HepG2 (cell line): ENCODE measurements around the gene ATP2C2. TPM values are rescaled to one million over a fixed set of nuclear protein-coding genes. Genes with fewer than 3 reads are reported as not detected.
A peak's percentile ranks its signal among the peaks of the same experiment; 100 is the strongest.

ENCODE experiments used
- AKAP8 ChIP-seq: sonication (generic); formaldehyde crosslinking; IDR thresholded peaks from 2 replicates; pipeline ENCODE4 v1.5.1; 2020; ENCODE audit warnings: mild to moderate bottlenecking, missing genetic modification reagents
- CENPT ChIP-seq: sonication (generic); formaldehyde crosslinking; IDR thresholded peaks from 2 replicates; pipeline ENCODE4 v1.8.0; 2022; ENCODE audit warnings: low read depth, mild to moderate bottlenecking, moderate library complexity, missing genetic modification reagents
- EED ChIP-seq: sonication (generic); formaldehyde crosslinking; IDR thresholded peaks from 2 replicates; pipeline ENCODE4 v1.5.0; 2020; ENCODE audit warnings: mild to moderate bottlenecking, missing genetic modification reagents
- KDM2A ChIP-seq: sonication (generic); formaldehyde crosslinking; IDR thresholded peaks from 2 replicates; pipeline ENCODE4 v1.4.0; 2020; ENCODE audit warnings: low read depth, missing genetic modification reagents, borderline replicate concordance
- MAF1 ChIP-seq: sonication (generic); formaldehyde crosslinking; IDR thresholded peaks from 2 replicates; pipeline ENCODE4 v1.5.0; 2020; ENCODE audit warnings: missing genetic modification reagents, borderline replicate concordance
- MIER2 ChIP-seq: IDR thresholded peaks from 2 replicates; pipeline ENCODE4 v1.6.1; 2016; ENCODE audit warnings: missing biosample characterization, missing genetic modification reagents
- NKX3-1 ChIP-seq: sonication (generic); formaldehyde crosslinking; IDR thresholded peaks from 2 replicates; pipeline ENCODE4 v1.5.0; 2020; ENCODE audit warnings: missing genetic modification reagents
- NR2F6 ChIP-seq, 2 experiments: IDR thresholded peaks; 2 replicates each; pipeline ENCODE4 v1.6.1; 2016; ENCODE audit warnings: antibody characterized with exemption in 1 of 2, mild to moderate bottlenecking in 1 of 2
- PITX1 ChIP-seq: sonication (generic); formaldehyde crosslinking; IDR thresholded peaks from 2 replicates; pipeline ENCODE4 v1.5.1; 2020; ENCODE audit warnings: mild to moderate bottlenecking, missing genetic modification reagents
- RFX1 ChIP-seq: fragments of 450-650 bp; IDR thresholded peaks from 2 replicates; pipeline ENCODE4 v1.6.1; 2017
- RFXAP ChIP-seq: sonication (generic); formaldehyde crosslinking; IDR thresholded peaks from 2 replicates; pipeline ENCODE4 v1.4.0; 2020; ENCODE audit warnings: missing genetic modification reagents, borderline replicate concordance
- SKI ChIP-seq: fragments of 450-650 bp; IDR thresholded peaks from one replicate; pipeline ENCODE4 v1.6.1; 2018; ENCODE audit warnings: mild to moderate bottlenecking; ENCODE audit not compliant: partially characterized antibody
- SP2 ChIP-seq: sonication (generic); formaldehyde crosslinking; IDR thresholded peaks from 2 replicates; pipeline ENCODE4 v1.5.1; 2020; ENCODE audit warnings: mild to moderate bottlenecking, missing genetic modification reagents
- TFE3 ChIP-seq: IDR thresholded peaks from 2 replicates; pipeline ENCODE4 v1.6.1; 2016
- TRIM24 ChIP-seq: sonication (generic); formaldehyde crosslinking; IDR thresholded peaks from 2 replicates; pipeline ENCODE4 v1.8.0; 2022; ENCODE audit warnings: mild to moderate bottlenecking, missing genetic modification reagents
- ZFP90 ChIP-seq: sonication (generic); formaldehyde crosslinking; IDR thresholded peaks from 2 replicates; pipeline ENCODE4 v1.8.0; 2022; ENCODE audit warnings: missing genetic modification reagents, mild to moderate bottlenecking, inconsistent platforms, borderline replicate concordance
- ZNF281 ChIP-seq: sonication (generic); formaldehyde crosslinking; IDR thresholded peaks from 2 replicates; pipeline ENCODE4 v1.4.0; 2020; ENCODE audit warnings: missing genetic modification reagents, borderline replicate concordance
- ZNF34 ChIP-seq: sonication (generic); formaldehyde crosslinking; IDR thresholded peaks from 2 replicates; pipeline ENCODE4 v1.4.0; 2020; ENCODE audit warnings: mild to moderate bottlenecking, missing genetic modification reagents, borderline replicate concordance
- ZNF484 ChIP-seq: sonication (generic); formaldehyde crosslinking; IDR thresholded peaks from 2 replicates; pipeline ENCODE4 v1.5.1; 2020; ENCODE audit warnings: mild to moderate bottlenecking, low read depth, missing genetic modification reagents, borderline replicate concordance
- ZNF562 ChIP-seq: sonication (generic); formaldehyde crosslinking; IDR thresholded peaks from 2 replicates; pipeline ENCODE4 v1.8.0; 2022; ENCODE audit warnings: missing genetic modification reagents, borderline replicate concordance
- ZNF704 ChIP-seq: sonication (generic); formaldehyde crosslinking; IDR thresholded peaks from 2 replicates; pipeline ENCODE4 v1.8.1; 2023; ENCODE audit warnings: mild to moderate bottlenecking, inconsistent platforms, moderate library complexity, missing genetic modification reagents, borderline replicate concordance
- ZNF724P ChIP-seq: sonication (generic); formaldehyde crosslinking; IDR thresholded peaks from 2 replicates; pipeline ENCODE4 v1.8.0; 2022; ENCODE audit warnings: missing genetic modification reagents, borderline replicate concordance
- ZNF879 ChIP-seq: sonication (generic); formaldehyde crosslinking; IDR thresholded peaks from 2 replicates; pipeline ENCODE4 v1.8.1; 2023; ENCODE audit warnings: missing genetic modification reagents
- ZSCAN31 ChIP-seq: sonication (generic); formaldehyde crosslinking; IDR thresholded peaks from 2 replicates; pipeline ENCODE4 v1.5.0; 2020; ENCODE audit warnings: low read depth, mild to moderate bottlenecking, missing genetic modification reagents
- ZZZ3 ChIP-seq: sonication (generic); formaldehyde crosslinking; IDR thresholded peaks from 2 replicates; pipeline ENCODE4 v1.4.0; 2020; ENCODE audit warnings: missing genetic modification reagents, mild to moderate bottlenecking, borderline replicate concordance
- polyA plus RNA-seq, 8 experiments: library from polyadenylated mRNA; depleted of rRNA in 3 of 8; stranded (reverse) in 7 of 8; unstranded in 1 of 8; fragments of >200 nt; fragmentation: Illumina TruSeq in 4 of 8; extraction: Trizol in 4 of 8; gene quantifications; 2 replicates each; pipeline versions ENCODE4 v1.2.1 to v1.2.3, GENCODE V29; 2011 to 2016; ENCODE audit warnings: low read depth in 4 of 8, missing spikeins in 1 of 8, mixed read lengths in 1 of 8; ENCODE audit not compliant: insufficient read depth in 1 of 8
- total RNA-seq, 5 experiments: library from RNA; depleted of rRNA; stranded (reverse); fragments of >200 nt; fragmentation: Illumina TruSeq; extraction: Trizol; gene quantifications; 2 replicates each; pipeline ENCODE4 v1.2.3, GENCODE V29; 2016; ENCODE audit warnings: low read depth in 1 of 5
- TF ChIP-seq, protein P1 (sequence below): IDR thresholded peaks from 2 replicates; pipeline ENCODE4 v1.6.1; 2016; ENCODE audit warnings: low read depth, borderline replicate concordance

ATP2C2 gene
- total and polyA plus RNA-seq, 2 of the 13 experiments (the other 11 are each of a cell fraction or from before 2014, with no cell fraction given): 0.07 TPM; not detected in 1

DNA sequence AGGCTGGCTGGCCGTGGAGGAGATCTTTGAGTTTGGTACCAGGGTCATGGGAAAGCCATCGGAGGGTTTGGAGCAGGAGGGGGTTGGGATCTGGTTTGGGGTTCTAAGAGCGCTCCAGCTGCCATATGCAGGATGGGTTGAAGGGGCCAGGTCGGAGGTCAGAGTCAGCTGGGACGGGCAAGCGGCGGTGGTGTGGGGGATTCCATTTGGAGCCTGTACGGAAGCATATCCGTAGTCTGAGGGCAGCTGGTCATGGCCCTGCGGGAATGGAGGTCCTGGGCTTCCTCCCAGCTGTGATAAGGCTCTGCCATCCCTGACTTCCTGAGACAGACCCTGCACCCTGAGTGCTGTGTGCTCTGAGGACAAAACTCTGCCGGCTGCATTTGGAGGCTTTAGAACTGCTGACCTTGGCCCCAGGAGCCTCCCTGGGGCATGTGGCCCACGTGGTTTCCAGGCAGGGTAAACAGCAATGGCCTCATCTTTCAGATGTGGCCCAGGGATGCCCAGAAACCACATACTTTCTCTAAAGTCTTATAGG lies 46.5 kb downstream of the ATP2C2 start (continued):
- TF ChIP-seq ZNF704 (no peak), TRIM24 (no peak), CENPT (CRISPR knock-in tag) (no peak), ZNF879 (CRISPR knock-in tag) (no peak), ZNF562 (CRISPR knock-in tag) (no peak), EED (no peak), ZNF281 (peak; percentile 16; the same call in 1 of the 2 replicates), ZSCAN31 (peak; percentile 59; the same call in 1 of the 2 replicates), NR2F6 (IDR thresholded peaks at IDR 0.05) (peak; percentile 96), NR2F6 (CRISPR knock-in tag; IDR thresholded peaks at IDR 0.05) (peak; percentile 98), RFX1 (no peak), SP2 (CRISPR knock-in tag) (peak; percentile 31; the same call in 1 of the 2 replicates), ZNF484 (CRISPR knock-in tag) (no peak), KDM2A (CRISPR knock-in tag) (peak; percentile 80), PITX1 (CRISPR knock-in tag) (peak; percentile 80; the same call in 1 of the 2 replicates), ZNF34 (no peak), SKI (peak; percentile 70), MIER2 (CRISPR knock-in tag) (0 out of 2 replicates have a peak, but pooled peaks have one; percentile 37), ZZZ3 (no peak), ZNF724P (peak; percentile 68; the same call in 1 of the 2 replicates), MAF1 (CRISPR knock-in tag) (no peak), RFXAP (CRISPR knock-in tag) (0 out of 2 replicates have a peak, but pooled peaks have one; percentile 65), ZFP90 (CRISPR knock-in tag) (peak; percentile 92), NKX3-1 (CRISPR knock-in tag) (peak; percentile 82; the same call in 1 of the 2 replicates), AKAP8 (peak; percentile 38; the same call in 1 of the 2 replicates), TFE3 (CRISPR knock-in tag) (peak; percentile 96)
- TF ChIP-seq, protein P1, sequence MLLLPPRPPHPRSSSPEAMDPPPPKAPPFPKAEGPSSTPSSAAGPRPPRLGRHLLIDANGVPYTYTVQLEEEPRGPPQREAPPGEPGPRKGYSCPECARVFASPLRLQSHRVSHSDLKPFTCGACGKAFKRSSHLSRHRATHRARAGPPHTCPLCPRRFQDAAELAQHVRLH (CRISPR knock-in tag): peak; percentile 86; the same call in 1 of the 2 replicates
